ENCODE measurements around the gene SCLY. TPM values are rescaled to one million over a fixed set of nuclear protein-coding genes. Genes with fewer than 3 reads are reported as not detected.

Gene SCLY
- total RNA-seq, 1 experiment from 2014 or later = 69.9 TPM

DNA sequence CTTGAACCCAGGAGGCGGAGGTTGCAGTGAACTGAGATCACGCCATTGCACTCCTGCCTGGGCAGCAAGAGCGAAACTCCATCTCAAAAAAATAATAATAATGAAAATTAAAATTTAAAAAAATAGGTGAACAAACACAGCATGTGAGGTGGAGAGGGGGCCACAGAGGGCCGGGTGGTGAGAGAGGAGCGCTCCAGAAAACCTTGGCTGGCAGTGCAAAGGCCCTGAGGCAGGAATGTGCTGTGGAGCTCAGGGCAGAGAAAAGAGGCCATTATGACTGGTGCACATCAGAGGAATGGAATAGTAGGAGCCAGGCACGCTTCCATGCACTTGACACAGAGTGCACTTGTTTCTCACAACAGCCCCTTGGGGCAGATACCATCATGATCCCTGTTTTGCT is 21.6 kb upstream of the SCLY start:
- no peak for DNase-seq (ENCODE audit: low spot score)
- H3K36me3 ChIP-seq (ENCODE audit: insufficient read depth, low read length, poor library complexity, severe bottlenecking) = peaks cover 6% of the 10 kb centered on the region
- no peaks in the 10 kb centered on the region for H3K9me3 ChIP-seq (ENCODE audit: low read depth, low read length, poor library complexity, severe bottlenecking)
- BruUV-seq (replicated peaks) = no TSS peak
- intact Hi-C loops (cut with micrococcal nuclease; ENCODE audit: unreplicated experiment) = no loop called here
- H3K4me1 ChIP-seq (ENCODE audit: insufficient read depth, low read length, poor library complexity, severe bottlenecking) = no peaks in the 10 kb centered on the region
- TF ChIP-seq, protein P1, sequence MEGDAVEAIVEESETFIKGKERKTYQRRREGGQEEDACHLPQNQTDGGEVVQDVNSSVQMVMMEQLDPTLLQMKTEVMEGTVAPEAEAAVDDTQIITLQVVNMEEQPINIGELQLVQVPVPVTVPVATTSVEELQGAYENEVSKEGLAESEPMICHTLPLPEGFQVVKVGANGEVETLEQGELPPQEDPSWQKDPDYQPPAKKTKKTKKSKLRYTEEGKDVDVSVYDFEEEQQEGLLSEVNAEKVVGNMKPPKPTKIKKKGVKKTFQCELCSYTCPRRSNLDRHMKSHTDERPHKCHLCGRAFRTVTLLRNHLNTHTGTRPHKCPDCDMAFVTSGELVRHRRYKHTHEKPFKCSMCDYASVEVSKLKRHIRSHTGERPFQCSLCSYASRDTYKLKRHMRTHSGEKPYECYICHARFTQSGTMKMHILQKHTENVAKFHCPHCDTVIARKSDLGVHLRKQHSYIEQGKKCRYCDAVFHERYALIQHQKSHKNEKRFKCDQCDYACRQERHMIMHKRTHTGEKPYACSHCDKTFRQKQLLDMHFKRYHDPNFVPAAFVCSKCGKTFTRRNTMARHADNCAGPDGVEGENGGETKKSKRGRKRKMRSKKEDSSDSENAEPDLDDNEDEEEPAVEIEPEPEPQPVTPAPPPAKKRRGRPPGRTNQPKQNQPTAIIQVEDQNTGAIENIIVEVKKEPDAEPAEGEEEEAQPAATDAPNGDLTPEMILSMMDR (conservative IDR thresholded peaks at IDR 0.05; ENCODE audit: low read depth, low read length) = no peak
- no peak for TF ChIP-seq EZH2 (IDR thresholded peaks at IDR 0.05; ENCODE audit: borderline replicate concordance, low read depth, low read length, poor library complexity, severe bottlenecking)
- no peak overlapping the region for H3K27ac ChIP-seq (ENCODE audit: low read depth, low read length, poor library complexity, severe bottlenecking)
- CTCF ChIA-PET = no interaction called here
- no peak overlapping the region for H3K4me3 ChIP-seq (ENCODE audit: low read depth, low read length, poor library complexity, severe bottlenecking)
- H3K27me3 ChIP-seq (replicated peaks; ENCODE audit: insufficient read depth, low read depth, low read length, poor library complexity) = no peaks in the 10 kb centered on the region
- POLR2A ChIA-PET (ENCODE audit: low non-redundant PET) = no interaction called here

DNA sequence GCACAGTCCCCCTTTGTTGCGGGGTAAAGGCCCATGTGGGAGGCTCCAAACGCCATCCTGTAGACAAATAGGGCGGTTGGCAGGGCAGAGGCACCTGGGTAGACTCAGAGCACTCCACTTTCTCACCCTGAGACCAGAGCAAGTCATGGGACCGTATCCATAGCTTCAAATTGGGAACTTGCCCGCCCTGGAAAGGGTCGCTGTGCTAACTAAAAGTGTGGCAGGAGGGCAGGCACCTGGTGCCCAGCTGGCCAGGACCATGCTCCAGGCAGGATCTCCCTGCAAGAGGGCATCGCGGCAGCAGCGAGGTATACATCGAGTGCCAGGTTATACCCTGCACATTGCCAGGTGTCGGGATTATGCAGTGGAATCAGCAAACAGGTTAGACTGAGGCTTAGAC is 20.8 kb upstream of the SCLY start:
- POLR2A ChIA-PET (ENCODE audit: low non-redundant PET) = no interaction called here
- Histone ChIP-seq H3K4me1 (ENCODE audit: insufficient read depth, low read length, poor library complexity, severe bottlenecking) (no peaks in the 10 kb centered on the region), H3K27me3 (replicated peaks; ENCODE audit: insufficient read depth, low read depth, low read length, poor library complexity) (no peaks in the 10 kb centered on the region), H3K9me3 (ENCODE audit: low read depth, low read length, poor library complexity, severe bottlenecking) (no peaks in the 10 kb centered on the region), H3K36me3 (ENCODE audit: insufficient read depth, low read length, poor library complexity, severe bottlenecking) (peaks cover 6% of the 10 kb centered on the region), H3K4me3 (ENCODE audit: low read depth, low read length, poor library complexity, severe bottlenecking) (no peak overlapping the region), H3K27ac (ENCODE audit: low read depth, low read length, poor library complexity, severe bottlenecking) (no peak overlapping the region)
- intact Hi-C loops (cut with micrococcal nuclease; ENCODE audit: unreplicated experiment) = no loop called here
- no peak for DNase-seq (ENCODE audit: low spot score)
- BruUV-seq (replicated peaks) = no TSS peak
- CTCF ChIA-PET = no interaction called here
- TF ChIP-seq, protein P1 (conservative IDR thresholded peaks at IDR 0.05; ENCODE audit: low read depth, low read length) = no peak
- no peak for TF ChIP-seq EZH2 (IDR thresholded peaks at IDR 0.05; ENCODE audit: borderline replicate concordance, low read depth, low read length, poor library complexity, severe bottlenecking)

DNA sequence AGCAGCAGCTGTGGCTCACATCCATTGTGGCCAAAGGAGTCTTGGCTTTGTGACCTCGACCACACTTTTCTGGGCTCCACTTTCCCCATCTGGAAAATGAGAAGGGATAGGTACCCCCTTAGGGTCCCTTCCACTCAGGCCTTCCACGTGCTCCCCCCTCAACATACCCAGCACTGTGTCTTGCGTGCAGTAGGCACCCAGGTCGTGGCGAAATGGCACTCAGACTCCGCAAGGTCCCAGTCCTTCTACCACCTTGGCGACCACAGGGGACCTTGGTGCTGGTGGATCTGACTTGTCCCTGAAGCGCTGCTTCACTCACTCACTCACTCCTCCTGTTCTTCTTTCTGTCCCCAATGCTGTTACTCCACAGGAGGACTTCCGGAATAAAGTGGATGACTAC is 19.9 kb upstream of the SCLY start:
- Histone ChIP-seq H3K27me3 (replicated peaks; ENCODE audit: insufficient read depth, low read depth, low read length, poor library complexity) (no peaks in the 10 kb centered on the region), H3K9me3 (ENCODE audit: low read depth, low read length, poor library complexity, severe bottlenecking) (no peaks in the 10 kb centered on the region), H3K27ac (ENCODE audit: low read depth, low read length, poor library complexity, severe bottlenecking) (no peak overlapping the region), H3K4me1 (ENCODE audit: insufficient read depth, low read length, poor library complexity, severe bottlenecking) (no peaks in the 10 kb centered on the region), H3K36me3 (ENCODE audit: insufficient read depth, low read length, poor library complexity, severe bottlenecking) (peaks cover 6% of the 10 kb centered on the region), H3K4me3 (ENCODE audit: low read depth, low read length, poor library complexity, severe bottlenecking) (no peak overlapping the region)
- intact Hi-C loops (cut with micrococcal nuclease; ENCODE audit: unreplicated experiment) = no loop called here
- no peak for TF ChIP-seq EZH2 (IDR thresholded peaks at IDR 0.05; ENCODE audit: borderline replicate concordance, low read depth, low read length, poor library complexity, severe bottlenecking)
- TF ChIP-seq, protein P1 (conservative IDR thresholded peaks at IDR 0.05; ENCODE audit: low read depth, low read length) = no peak
- POLR2A ChIA-PET (ENCODE audit: low non-redundant PET) = no interaction called here
- DNase-seq (ENCODE audit: low spot score) = no peak
- no TSS peak for BruUV-seq (replicated peaks)
- CTCF ChIA-PET = no interaction called here
